NCI-H2107 treated with DMSO at 0.1 percent for 48 hours (cell line): ENCODE data around the gene GGA2.

Source experiments
- DNase-seq: peaks from one replicate; lab custom pipeline; 2025; ENCODE audit not compliant: unreplicated experiment; lab: John Stamatoyannopoulos, UW

Gene GGA2

DNA sequence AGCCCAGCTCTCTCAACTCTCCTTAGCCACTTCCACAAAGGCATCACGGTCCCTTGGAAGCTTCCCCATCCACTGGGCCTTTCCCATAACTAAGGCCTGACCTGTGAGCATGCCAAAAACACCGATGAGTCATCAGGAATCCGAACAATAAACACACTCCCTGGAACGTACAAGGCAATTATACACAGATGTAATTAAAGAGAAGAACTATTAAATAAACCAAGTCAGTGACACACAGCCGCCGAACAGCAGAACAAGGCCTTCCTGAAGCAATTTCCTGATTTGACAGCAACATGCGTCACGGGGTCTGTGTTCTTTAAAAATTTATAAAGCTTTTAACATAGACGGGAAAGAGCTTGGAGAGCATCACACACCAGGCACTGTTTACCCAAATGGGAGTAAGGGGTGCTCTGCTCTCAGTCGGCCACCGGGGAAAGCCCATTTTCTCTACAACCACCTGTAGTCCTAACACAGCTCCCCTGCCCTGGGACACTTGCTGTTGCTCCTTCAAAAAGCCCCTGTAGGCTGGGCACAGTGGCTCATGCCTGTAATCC, 86.7 kb downstream of the GGA2 start:
- DNase-seq = no peak

DNA sequence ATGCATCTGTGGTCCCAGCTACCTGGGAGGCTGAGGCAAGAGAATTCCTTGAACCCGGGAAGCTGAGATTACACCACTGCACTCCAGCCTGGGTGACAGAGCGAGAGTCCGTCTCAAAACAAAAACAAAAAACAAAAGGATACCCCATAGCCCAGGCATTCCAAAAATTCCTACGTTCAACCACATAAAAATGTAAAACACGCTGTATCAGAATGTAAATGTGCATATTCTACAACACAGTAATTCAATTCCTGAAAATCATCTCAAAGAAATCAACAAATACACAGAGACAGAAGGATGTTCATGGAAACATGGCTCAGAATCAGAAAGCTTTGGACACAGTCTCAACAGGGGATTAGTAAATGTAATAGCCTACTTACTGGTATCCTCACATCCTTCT, 90.3 kb downstream of the GGA2 start:
- DNase-seq = no peak

- DNase-seq = no peak
Observed at GRCh38 chr16:23416816-23417215, 93.5 kb downstream of the GGA2 start.

GRCh38 chr16:23414731-23415130, 95.6 kb downstream of the GGA2 start:
- DNase-seq = no peak
